ENCODE measurements around the gene GTF2IRD1. TPM values are rescaled to one million over a fixed set of nuclear protein-coding genes. Genes with fewer than 3 reads are reported as not detected.
"Not testable (repeated sequence)": the region's sequence is repeated elsewhere in the genome, so short reads cannot be mapped to it uniquely, and the experiment has no call there.

GTF2IRD1 gene, protein sequence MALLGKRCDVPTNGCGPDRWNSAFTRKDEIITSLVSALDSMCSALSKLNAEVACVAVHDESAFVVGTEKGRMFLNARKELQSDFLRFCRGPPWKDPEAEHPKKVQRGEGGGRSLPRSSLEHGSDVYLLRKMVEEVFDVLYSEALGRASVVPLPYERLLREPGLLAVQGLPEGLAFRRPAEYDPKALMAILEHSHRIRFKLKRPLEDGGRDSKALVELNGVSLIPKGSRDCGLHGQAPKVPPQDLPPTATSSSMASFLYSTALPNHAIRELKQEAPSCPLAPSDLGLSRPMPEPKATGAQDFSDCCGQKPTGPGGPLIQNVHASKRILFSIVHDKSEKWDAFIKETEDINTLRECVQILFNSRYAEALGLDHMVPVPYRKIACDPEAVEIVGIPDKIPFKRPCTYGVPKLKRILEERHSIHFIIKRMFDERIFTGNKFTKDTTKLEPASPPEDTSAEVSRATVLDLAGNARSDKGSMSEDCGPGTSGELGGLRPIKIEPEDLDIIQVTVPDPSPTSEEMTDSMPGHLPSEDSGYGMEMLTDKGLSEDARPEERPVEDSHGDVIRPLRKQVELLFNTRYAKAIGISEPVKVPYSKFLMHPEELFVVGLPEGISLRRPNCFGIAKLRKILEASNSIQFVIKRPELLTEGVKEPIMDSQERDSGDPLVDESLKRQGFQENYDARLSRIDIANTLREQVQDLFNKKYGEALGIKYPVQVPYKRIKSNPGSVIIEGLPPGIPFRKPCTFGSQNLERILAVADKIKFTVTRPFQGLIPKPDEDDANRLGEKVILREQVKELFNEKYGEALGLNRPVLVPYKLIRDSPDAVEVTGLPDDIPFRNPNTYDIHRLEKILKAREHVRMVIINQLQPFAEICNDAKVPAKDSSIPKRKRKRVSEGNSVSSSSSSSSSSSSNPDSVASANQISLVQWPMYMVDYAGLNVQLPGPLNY
- 21.7 TPM for total RNA-seq
- long read RNA-seq, transcript GTF2IRD1-202 (27 exons, 3,077 nt) = major isoform, 15 of 49 reads
- long read RNA-seq, transcript GTF2IRD1-201 (27 exons, 3,430 nt) = minor isoform, 5 of 49 reads
- long read RNA-seq, partial matches to known transcripts = 18 of 49 reads
- long read RNA-seq, other reads (novel, unspliced or antisense) = 11 of 49 reads

DNA sequence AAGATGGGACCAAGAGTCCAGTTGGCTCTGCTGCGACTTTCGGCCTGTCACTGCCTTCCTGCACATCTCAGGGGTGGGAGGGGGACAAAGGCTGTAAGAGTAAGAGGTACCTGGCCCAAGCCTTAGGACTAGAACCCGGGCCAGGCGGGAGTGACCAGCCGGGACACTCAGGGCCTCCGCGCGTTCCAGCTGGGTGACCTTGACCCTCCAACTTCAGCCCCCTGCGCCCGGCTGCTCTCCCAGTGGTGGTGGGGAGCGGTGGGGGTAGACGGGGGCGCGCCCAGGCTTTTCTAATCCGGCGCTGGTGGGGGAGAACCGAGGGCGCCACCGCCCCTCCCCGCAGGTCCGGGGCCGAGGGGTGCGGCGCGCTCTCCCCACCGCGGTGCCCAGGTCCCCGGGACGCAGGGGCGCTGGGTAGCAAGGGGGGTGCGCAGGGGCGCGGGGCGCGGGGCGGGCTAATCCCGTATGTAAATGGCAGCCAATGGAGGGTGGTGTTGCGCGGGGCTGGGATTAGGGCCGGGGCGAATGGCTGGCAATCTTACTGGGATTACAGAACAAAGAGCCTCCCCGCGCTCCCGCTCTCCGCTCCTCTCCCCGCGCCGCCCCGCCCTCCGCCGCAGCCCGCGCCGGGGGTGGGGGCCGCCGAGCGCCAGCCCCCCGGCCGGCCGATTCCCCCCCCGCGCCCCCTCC is at the start of gene GTF2IRD1:
GTF2IRD1 (plus strand) TSS at position 585 of the 690 bp plus-strand sequence. CDS start 54,175 bp downstream, outside the sequence.
- intact Hi-C loops (cut with DNase I) = loop anchor here (10.0 kb wide), 1 partner anchor 81 kb away; no protein-coding TSS in a partner anchor
- DNase-seq = peak; percentile 82

DNA sequence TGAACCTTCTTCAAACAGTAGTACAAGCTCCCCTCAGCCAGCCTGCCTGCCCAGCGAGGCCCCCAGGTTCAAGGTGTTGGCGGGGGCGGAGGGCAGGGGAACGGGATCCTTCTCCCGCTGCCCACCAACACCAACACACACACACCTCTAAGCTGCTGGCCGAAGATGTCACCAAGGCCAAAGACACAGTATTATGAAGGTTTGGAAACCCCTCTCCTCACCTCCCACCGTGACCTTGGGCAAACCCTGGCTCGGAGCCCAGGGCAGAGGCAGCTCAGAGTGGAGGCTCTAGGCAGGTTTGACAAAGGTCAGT is 49.4 kb upstream of the GTF2IRD1 start:
- no peak for DNase-seq
- no peak for ATAC-seq (ENCODE audit: poor library complexity)
- intact Hi-C loops (cut with DNase I) = no loop called here

More for the DNA sequence above, at the start of gene GTF2IRD1:
- ATAC-seq (ENCODE audit: poor library complexity) = peak; percentile 51

DNA sequence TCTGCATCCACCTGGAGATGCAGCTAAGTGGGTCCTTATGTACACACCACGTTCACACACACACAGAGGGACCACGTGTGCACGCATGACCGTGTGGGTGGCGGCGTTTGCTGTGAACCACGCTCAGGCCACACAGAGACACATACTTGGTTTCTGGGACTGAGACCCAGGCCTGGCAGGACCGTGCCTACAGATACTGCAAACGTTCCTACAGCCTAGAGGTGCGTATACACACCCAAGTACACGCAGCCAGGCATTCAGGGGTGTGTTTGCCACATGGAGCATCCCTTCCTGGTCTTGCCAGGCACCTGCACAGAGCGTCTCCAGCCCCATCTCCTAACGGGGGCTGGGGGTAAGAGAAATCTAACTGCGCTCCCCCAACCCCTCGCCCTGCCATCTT is 49.0 kb upstream of the GTF2IRD1 start:
- ATAC-seq (ENCODE audit: poor library complexity) (no peak), DNase-seq (no peak)
- intact Hi-C loops (cut with DNase I) = no loop called here

DNA sequence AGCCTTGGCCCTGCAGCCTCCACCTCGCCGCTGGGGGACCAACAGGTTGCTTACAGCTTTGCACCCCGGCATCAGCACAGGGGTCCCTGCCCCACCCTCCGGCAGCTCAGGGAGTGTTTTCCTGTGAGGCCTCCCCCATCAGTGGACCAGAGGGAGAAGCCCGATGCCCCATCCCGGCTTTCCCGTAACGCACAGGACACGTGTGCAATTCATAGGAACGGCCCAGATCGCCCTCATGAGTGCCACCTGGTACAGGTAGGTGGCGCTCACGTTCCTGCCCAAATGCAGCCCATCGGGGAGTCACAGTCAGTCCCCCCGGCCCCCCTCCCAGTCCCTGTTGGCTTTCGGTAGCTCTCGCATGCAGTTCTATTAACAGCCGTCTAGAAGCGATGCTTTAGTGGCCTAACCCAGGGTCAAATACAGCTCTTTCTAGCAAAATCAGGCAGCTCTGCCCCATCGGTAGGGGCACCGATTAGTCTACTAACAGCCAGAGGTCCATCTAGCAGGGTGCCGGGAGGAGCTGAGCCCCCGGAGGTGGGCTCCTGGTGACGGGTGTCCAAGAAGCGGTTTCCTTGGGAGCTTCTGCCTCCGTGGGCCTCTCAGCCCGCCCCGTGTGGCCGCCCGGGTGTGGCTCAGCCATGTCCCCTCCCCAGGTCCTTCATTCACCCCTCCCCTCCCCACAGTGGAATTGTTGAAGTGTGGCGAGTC is 48.4 kb upstream of the GTF2IRD1 start:
- intact Hi-C loops (cut with DNase I) = no loop called here
- ATAC-seq (ENCODE audit: poor library complexity) = peak; percentile 36
- no peak for DNase-seq

DNA sequence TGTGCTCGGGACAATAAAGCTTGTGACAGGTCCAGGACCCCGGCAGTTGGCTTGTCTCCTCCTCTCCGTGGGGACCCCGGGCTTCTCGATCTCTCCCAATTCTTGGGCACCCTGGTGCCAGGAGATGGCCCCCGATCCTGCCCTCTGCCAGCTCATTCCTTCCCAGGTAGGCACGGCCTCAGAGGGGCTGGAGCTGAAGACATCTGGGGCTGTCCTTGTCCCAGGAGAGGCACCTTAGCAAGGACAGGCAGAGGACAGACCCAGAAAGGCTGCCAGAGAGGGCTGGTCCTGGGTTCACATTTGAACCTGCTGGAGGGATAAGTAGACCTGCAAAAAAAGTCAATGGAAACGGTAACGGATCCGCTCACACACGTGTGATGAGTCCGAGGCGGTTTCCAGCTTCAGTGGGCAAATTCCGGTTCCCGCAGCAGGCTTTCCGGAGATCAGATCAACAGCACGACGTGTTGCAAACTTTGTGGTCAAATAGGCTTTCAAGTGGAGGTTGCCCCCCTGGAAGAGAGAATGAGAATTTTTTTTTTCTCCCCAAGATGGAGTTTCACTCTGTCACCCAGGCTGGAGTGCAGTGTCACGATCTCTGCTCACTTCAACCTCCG is 47.7 kb upstream of the GTF2IRD1 start:
- intact Hi-C loops (cut with DNase I) = no loop called here
- no peak for ATAC-seq (ENCODE audit: poor library complexity)

DNA sequence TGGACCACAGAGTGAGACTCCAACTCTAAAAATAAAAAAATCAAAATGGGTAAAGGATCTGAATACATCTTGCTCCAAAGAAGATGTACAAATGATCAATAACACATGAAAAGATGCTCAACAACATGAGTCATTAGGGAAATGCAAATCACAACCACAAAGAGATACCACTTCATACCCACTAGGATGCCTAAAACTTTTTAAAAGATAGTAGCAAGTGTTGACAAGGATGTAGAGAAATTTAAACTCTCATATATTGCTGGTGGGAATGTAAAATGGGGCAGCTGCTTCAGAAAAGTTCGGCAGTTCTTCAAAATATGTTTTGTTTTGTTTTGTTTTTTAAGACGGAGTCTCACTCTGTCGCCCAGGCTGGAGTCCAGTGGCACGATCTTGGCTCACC is 45.7 kb upstream of the GTF2IRD1 start:
- DNase-seq (no peak), ATAC-seq (ENCODE audit: poor library complexity) (no peak)
- intact Hi-C loops (cut with DNase I) = no loop called here

More for the DNA sequence above, 47.7 kb upstream of the GTF2IRD1 start:
- DNase-seq = no peak

DNA sequence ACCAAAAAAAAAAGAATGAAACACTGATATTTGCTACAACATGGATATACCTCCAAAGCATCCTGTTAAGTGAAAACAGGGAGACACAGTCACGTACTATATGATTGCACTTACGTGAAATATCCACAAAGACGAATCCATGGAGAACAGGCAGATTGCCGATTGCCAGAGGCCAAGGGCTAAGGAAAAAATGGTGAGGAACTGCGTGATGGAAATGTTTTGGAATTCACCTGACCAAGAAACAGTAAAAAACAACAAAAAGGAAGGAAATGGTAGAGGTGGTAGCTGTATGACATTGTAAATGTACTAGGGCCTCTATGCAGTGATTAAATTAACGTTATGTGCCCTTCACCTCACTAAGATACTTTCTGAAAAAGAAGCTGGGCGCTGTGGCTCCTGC is 44.1 kb upstream of the GTF2IRD1 start:
- no peak for DNase-seq
- intact Hi-C loops (cut with DNase I) = no loop called here
- no peak for ATAC-seq (ENCODE audit: poor library complexity)

DNA sequence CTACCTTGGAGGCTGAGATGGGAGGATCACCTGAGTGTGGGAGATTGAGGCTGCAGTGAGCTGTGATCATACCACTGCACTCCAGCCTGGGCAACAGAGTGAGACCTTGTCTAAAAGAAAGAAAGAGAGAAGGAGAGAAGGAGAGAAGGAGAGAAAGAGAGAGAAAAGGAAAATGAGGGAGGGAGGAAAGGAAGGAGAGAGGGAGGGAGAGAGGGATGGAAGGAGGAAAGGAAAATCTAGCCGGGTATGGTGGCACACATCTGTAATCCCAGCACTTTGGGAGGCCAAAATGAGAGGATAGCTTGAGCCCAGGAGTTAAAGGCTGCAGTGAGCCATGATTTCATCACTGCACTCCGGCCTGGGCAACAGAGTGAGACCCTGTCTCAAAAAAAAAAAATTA is 42.9 kb upstream of the GTF2IRD1 start:
- no peak for ATAC-seq (ENCODE audit: poor library complexity)
- DNase-seq = no peak
- intact Hi-C loops (cut with DNase I) = no loop called here

DNA sequence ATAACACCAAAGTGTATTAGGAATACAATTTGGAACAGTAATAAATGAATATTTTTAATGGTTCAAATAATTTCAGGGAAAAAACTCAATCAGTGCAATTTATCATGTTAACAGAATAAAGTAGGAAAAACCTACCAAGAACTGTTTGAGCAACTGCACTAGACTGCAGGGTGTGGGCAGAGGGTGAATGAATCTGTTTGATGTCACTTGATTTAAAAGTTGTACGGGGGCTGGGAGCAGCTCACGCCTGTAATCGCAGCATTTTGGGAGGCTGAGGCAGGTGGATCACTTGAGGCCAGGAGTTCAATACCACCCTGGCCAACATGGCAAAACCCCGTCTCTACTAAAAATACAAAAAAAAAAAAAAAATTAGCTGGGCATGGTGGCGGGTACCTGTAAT is 42.1 kb upstream of the GTF2IRD1 start:
- DNase-seq; ATAC-seq (ENCODE audit: poor library complexity); intact Hi-C loops (cut with DNase I): not testable (repeated sequence)

DNA sequence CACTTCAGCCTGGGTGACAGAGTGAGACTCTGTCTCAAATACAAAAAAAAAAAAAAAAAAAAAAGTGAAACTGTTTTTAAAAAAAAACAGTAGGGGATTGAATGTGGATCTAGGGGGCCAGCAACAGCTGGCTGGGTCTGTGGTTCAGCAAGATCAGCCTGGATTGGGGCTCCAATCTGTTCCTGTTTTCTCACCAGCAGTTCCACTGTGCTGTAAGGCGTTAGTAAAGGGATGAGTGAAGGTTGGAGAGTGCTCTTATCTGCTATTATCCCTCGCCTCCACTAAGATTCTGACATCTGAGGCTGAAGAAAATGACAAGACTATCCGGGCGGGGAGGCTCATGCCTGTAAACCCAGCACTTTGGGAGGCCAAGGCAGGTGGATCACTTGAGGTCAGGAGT is 41.6 kb upstream of the GTF2IRD1 start:
- ATAC-seq (ENCODE audit: poor library complexity) = no peak
- DNase-seq = no peak
- intact Hi-C loops (cut with DNase I) = no loop called here

DNA sequence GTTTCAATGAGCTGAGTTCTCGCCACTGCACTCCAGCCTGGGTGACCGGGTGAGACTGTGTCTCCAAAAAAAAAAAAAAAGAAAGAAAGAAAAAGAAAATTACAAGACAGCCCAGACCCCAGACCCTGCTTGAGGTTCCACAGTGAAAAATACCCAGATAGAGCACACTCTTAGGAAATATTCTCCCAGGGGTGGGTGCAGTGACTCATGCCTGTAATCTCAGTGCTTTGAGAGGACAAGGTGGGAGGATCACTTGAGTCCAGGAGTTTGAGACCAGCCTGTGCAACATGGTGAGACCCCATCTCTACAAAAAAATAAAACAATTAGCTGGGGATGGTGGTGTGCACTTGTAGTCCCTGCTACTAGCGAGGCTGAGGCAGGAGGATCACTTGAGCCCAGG is 41.1 kb upstream of the GTF2IRD1 start:
- no peak for ATAC-seq (ENCODE audit: poor library complexity)
- intact Hi-C loops (cut with DNase I) = no loop called here
- DNase-seq = no peak

DNA sequence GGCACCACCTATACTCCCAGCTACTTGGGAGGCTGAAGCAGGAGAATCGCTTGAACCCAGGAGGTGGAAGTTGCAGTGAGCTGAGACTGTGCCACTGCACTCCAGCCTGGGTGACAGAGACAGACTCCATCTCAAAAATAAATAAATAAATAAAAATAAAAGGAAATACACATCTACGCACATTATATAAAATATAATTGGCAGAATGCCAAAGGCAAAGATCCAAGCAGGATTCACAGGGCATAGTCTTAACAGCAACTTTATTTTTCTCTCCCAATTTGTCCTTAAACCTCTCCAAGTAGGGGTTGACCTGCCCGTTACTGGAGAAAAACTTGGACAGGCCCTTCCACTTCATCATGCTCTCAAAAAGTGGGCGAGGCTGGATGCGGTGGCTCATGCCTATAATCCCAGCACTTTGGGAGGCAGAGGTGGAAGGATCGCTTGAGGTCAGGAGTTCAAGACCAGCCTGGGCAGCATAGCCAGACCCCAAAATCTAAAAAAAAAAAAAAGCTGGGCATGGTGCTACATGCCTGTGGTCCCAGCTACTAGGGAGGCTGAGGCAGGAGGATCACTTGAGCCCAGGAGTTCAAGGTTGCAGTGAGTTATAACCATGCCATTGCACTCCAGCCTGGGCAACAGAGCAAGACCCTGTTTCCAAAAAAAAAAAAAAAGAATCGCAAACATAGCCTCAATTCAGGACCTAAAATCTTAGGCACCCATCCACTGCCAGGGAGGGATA is 38.9 kb upstream of the GTF2IRD1 start:
- ATAC-seq (ENCODE audit: poor library complexity); DNase-seq: not testable (repeated sequence)
- intact Hi-C loops (cut with DNase I) = loop anchor here (5.0 kb wide), 1 partner anchor 153 kb away; no protein-coding TSS in a partner anchor

DNA sequence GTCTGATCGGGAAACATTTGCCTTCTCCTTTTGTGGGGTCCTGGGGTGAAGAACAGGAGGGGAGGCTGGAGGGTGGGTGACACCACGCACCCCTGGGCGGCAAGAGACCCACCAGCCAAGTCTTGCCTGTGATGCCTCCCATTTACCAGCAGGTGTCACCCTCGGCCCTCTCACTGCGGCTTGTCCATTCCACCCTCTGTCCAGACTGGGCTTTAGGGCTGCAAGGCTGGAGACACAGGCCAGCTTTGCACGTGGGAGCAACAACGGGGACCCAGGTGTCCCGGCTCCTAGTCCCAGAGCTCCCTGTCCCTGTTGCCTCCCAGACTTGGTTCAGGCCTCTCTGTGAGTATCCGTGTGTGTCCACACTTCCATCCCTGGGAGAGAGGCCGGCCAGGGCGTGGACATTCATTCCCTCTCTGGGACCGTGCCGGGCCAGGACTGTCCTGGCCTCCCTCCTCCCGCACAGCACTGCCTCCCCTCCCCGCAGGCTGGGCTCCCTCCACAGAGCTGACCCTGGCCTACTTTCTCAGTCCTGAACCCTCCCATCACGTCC is 36.2 kb upstream of the GTF2IRD1 start:
- ATAC-seq (ENCODE audit: poor library complexity) (peak; percentile 95), DNase-seq (peak; percentile 79)
- intact Hi-C loops (cut with DNase I) = loop anchor here (5.0 kb wide), 1 partner anchor 150 kb away; no protein-coding TSS in a partner anchor

DNA sequence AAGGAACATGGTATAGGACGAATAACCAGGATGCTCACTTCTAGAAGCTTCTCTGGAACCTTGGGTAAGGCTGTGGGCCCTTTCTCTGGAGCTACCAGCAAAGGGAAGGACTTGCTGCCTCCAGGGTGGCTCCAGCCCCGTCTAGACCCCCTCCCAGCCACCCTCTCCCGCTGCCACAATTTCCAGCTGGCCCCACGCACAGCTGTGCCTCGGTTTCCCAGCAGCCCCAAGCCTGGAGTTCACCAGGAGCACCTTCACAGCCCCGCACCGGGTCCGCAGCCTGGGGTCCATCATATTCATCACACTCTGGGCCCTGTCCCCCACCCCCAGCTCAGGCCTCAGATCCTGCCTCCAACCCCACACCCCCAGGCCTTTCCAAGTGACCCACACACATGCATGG is 35.6 kb upstream of the GTF2IRD1 start:
- intact Hi-C loops (cut with DNase I) = loop anchor here (5.0 kb wide), 1 partner anchor 149 kb away; no protein-coding TSS in a partner anchor
- DNase-seq (no peak), ATAC-seq (ENCODE audit: poor library complexity) (no peak)

DNA sequence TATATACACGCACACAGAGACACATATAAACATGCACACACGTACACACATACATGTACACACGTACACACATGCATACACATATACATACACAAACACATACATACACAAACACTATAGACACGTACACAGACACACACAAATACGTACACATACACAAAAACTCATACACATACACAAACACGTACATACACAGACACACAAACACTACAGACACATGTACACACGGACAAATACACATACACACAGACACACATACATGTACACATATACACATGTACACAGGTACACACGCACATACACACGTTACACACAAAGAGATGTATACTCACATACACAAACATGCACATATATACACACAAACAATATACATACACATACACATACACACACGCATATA is 35.2 kb upstream of the GTF2IRD1 start:
- no peak for ATAC-seq (ENCODE audit: poor library complexity)
- no peak for DNase-seq
- intact Hi-C loops (cut with DNase I) = loop anchor here (5.0 kb wide), 1 partner anchor 149 kb away; no protein-coding TSS in a partner anchor

DNA sequence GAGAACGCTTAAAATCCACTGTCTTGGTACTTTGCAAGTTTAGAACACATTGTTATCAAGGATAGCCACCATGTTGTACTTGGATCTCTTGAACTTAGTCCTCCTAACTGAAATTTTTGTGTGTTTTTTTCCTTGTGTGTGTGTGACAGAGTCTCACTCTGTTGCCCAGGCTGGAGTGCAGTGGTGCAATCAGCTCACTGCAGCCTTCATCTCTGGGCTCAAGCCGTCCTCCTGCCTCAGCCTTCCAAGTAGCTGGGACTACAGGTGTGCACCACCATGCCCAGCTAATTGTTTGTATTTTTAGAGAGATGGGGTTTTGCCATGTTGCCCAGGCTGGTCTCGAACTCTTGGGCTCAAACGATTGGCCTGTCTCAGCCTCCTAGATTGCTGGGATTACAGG is 34.5 kb upstream of the GTF2IRD1 start:
- intact Hi-C loops (cut with DNase I) = loop anchor here (5.0 kb wide), 1 partner anchor 148 kb away; no protein-coding TSS in a partner anchor
- not testable (repeated sequence) for DNase-seq; ATAC-seq (ENCODE audit: poor library complexity)

All from Right ventricle myocardium superior (tissue), 1 donor.